HL-60 (cell line): ENCODE data around the gene PODNL1.

ENCODE experiments used
- DNase-seq, 2 experiments: peaks; one replicate each; pipeline ENCODE4 v3.0.0-alpha.2; 2010 to 2020; ENCODE audit warnings: low read depth in 1 of 2, low spot score in 1 of 2
- H3K27ac ChIP-seq: fragments of 250-450 bp; sonication (Bioruptor Pico); replicated peaks from 2 replicates; pipeline ENCODE4 v1.5.1; 2020; ENCODE audit warnings: mild to moderate bottlenecking, moderate library complexity
- H3K27me3 ChIP-seq: fragments of 250-450 bp; sonication (Bioruptor Pico); 2 replicates; pipeline ENCODE4 v1.5.1; 2021; ENCODE audit warnings: mild to moderate bottlenecking, moderate library complexity; ENCODE audit not compliant: insufficient read depth, poor library complexity, severe bottlenecking
- H3K4me3 ChIP-seq: replicated peaks from 2 replicates; pipeline ENCODE4 v1.5.1; 2011; ENCODE audit warnings: mild to moderate bottlenecking, control low read depth, low read length; ENCODE audit not compliant: insufficient read depth
- GABPA ChIP-seq: IDR thresholded peaks from 2 replicates; pipeline ENCODE4 v1.6.1; 2012; ENCODE audit warnings: low read depth
- POLR2AphosphoS5 ChIP-seq: IDR thresholded peaks from 2 replicates; pipeline ENCODE4 v1.6.1; 2012; ENCODE audit warnings: low read depth
- REST ChIP-seq: IDR thresholded peaks from 2 replicates; pipeline ENCODE4 v1.6.1; 2012; ENCODE audit warnings: low read depth; ENCODE audit not compliant: insufficient replicate concordance
- SPI1 ChIP-seq: IDR thresholded peaks from 2 replicates; pipeline ENCODE4 v1.6.1; 2012; ENCODE audit warnings: low read depth, mild to moderate bottlenecking, borderline replicate concordance
- TF ChIP-seq, protein P1 (sequence below): IDR thresholded peaks from one replicate; pipeline ENCODE4 v1.5.1; 2011; ENCODE audit warnings: low read length, control low read depth, inconsistent platforms; ENCODE audit not compliant: insufficient read depth

The PODNL1 gene

GRCh38 chr19:13937479-13938300 lies 527 bp downstream of the PODNL1 start:
- TF ChIP-seq REST (no peak), POLR2AphosphoS5 (no peak), GABPA (no peak), SPI1 (no peak)
- TF ChIP-seq, protein P1, sequence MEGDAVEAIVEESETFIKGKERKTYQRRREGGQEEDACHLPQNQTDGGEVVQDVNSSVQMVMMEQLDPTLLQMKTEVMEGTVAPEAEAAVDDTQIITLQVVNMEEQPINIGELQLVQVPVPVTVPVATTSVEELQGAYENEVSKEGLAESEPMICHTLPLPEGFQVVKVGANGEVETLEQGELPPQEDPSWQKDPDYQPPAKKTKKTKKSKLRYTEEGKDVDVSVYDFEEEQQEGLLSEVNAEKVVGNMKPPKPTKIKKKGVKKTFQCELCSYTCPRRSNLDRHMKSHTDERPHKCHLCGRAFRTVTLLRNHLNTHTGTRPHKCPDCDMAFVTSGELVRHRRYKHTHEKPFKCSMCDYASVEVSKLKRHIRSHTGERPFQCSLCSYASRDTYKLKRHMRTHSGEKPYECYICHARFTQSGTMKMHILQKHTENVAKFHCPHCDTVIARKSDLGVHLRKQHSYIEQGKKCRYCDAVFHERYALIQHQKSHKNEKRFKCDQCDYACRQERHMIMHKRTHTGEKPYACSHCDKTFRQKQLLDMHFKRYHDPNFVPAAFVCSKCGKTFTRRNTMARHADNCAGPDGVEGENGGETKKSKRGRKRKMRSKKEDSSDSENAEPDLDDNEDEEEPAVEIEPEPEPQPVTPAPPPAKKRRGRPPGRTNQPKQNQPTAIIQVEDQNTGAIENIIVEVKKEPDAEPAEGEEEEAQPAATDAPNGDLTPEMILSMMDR, result no peak
- no peak overlapping the region for H3K27ac ChIP-seq

DNA sequence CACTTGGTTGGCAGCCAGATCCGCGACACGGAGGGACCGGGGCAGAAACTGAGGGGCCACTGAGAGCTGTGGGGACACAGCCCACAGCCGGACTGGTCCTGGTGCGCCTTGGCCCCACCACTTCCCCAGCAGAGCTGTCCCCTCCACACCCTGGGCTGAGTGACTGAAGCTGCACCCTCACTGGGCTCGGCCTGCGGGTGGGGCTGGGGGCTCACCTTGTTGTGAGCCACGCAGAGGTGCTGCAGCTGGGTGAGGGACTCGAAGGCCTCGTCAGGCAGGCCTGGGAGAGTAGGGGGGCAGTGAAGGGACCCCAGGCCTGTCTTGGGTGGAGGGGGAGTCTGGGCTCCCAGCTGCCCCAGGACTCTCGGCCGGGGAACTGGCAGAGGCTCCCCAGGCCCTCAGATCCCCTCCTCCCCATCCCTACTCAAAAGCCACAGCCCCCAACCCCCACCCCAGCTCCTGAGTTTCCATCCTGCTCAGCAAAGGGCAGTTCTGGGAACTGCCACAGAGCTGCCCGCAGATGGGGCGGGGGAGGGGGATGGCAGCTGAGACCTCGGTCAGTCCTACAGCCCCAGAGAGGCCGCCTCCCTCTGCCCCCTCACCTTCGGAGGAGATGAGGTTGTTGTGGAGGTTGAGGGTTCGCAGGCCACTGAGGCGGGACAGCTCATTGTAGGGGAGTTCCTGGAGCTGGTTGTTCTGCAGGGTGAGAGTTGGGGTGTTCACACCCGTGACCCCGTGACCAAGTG lies 2.3 kb downstream of the PODNL1 start:
- H3K27ac ChIP-seq, result no peak overlapping the region
- DNase-seq, result no peak
- no peaks in the 10 kb centered on the region for H3K27me3 ChIP-seq
- TF ChIP-seq REST (no peak), GABPA (no peak), POLR2AphosphoS5 (no peak), SPI1 (no peak)
- TF ChIP-seq, protein P1, result no peak
- no peak overlapping the region for H3K4me3 ChIP-seq

More at GRCh38 chr19:13937479-13938300, 527 bp downstream of the PODNL1 start:
- Histone ChIP-seq H3K4me3 (no peak overlapping the region), H3K27me3 (no peaks in the 10 kb centered on the region)
- DNase-seq, result no peak

DNA sequence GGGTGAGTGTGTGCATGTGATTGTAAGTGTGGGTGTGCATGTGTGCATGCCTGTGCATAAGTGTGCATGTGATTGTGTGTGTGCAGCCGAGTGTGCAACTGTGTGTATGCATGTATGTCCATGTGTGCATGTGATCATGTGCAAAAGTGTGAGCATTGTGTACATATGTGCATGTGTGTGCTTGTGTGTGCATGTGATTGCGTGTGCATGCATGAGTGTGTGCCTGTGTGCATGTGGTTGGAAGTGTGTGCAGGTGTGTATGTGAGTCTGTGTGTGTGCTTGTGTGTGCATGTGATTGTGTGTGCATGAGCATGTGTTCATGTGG lies 3.5 kb downstream of the PODNL1 start:
- no peak for DNase-seq
- H3K27ac ChIP-seq, result no peak overlapping the region
- no peak overlapping the region for H3K4me3 ChIP-seq
- H3K27me3 ChIP-seq, result no peaks in the 10 kb centered on the region
- TF ChIP-seq GABPA (no peak), REST (no peak), POLR2AphosphoS5 (no peak), SPI1 (no peak)
- TF ChIP-seq, protein P1, result no peak
